ENCODE measurements around the gene H2AZ2. TPM values are rescaled to one million over a fixed set of nuclear protein-coding genes. Genes with fewer than 3 reads are reported as not detected.

H2AZ2 gene
- total RNA-seq, 1 experiment from 2014 or later = 572 TPM

- DNase-seq (ENCODE audit: low spot score) = no peak
Observed at GRCh38 chr7:44784364-44784763, 63.5 kb downstream of the H2AZ2 start.

GRCh38 chr7:44783407-44783806 is 64.5 kb downstream of the H2AZ2 start:
- no peak for DNase-seq (ENCODE audit: low spot score)

GRCh38 chr7:44782460-44782859 is 65.4 kb downstream of the H2AZ2 start:
- DNase-seq (ENCODE audit: low spot score) = no peak

Other genes starting within 250 kb of the H2AZ2 start
- 84.1 and 84.9 TPM in 2 replicates for gene OGDH, start 241.5 kb downstream of the H2AZ2 start, total RNA-seq (2014; rRNA removed; shearing (Covaris generic))
- gene ZMIZ2, start 99.2 kb downstream of the H2AZ2 start, total RNA-seq (2014; rRNA removed; shearing (Covaris generic)) = 12.7 and 13.9 TPM in 2 replicates
- 7,457 and 8,235 TPM in 2 replicates for gene PPIA, start 51.4 kb downstream of the H2AZ2 start, total RNA-seq (2014; rRNA removed; shearing (Covaris generic))
- gene PURB, start 37.4 kb upstream of the H2AZ2 start, total RNA-seq (2014; rRNA removed; shearing (Covaris generic)) = 16.9 and 20.9 TPM in 2 replicates
- gene MYO1G, start 130.9 kb upstream of the H2AZ2 start, total RNA-seq (2014; rRNA removed; shearing (Covaris generic)) = 0.76 and 1.6 TPM in 2 replicates
- 67.4 and 70.8 TPM in 2 replicates for gene CCM2, start 152.1 kb upstream of the H2AZ2 start, total RNA-seq (2014; rRNA removed; shearing (Covaris generic))
- gene NACAD, start 240.9 kb upstream of the H2AZ2 start, total RNA-seq (2014; rRNA removed; shearing (Covaris generic)) = 5.9 and 6.6 TPM in 2 replicates